GM23338 (cell line): ENCODE data around the gene CIB4.

Experiments used
- CREB1 ChIP-seq: fragments of 250-450 bp; sonication (Bioruptor Pico); IDR thresholded peaks from 2 replicates; pipeline ENCODE4 v1.5.0; 2020; ENCODE audit warnings: low read depth, mild to moderate bottlenecking, moderate library complexity
- EZH2 ChIP-seq: fragments of 200-600 bp; sonication (generic); IDR thresholded peaks from one replicate; pipeline ENCODE4 v1.8.0; 2017; ENCODE audit warnings: antibody characterized with exemption, mild to moderate bottlenecking, low read depth; ENCODE audit not compliant: unreplicated experiment
- EZH2phosphoT487 ChIP-seq: fragments of 200-600 bp; sonication (generic); IDR thresholded peaks from one replicate; pipeline ENCODE4 v1.8.1; 2018; ENCODE audit warnings: antibody characterized with exemption; ENCODE audit not compliant: unreplicated experiment
- JUNB ChIP-seq: IDR thresholded peaks from one replicate; pipeline ENCODE4 v1.6.1; 2016; ENCODE audit warnings: antibody characterized with exemption; ENCODE audit not compliant: unreplicated experiment
- POLR2AphosphoS5 ChIP-seq: IDR thresholded peaks from 2 replicates; pipeline ENCODE4 v1.6.1; 2016; ENCODE audit warnings: antibody characterized with exemption, low read depth
- STAT1 ChIP-seq: IDR thresholded peaks from one replicate; pipeline ENCODE4 v1.6.1; 2016; ENCODE audit warnings: antibody characterized with exemption; ENCODE audit not compliant: unreplicated experiment
- ZNF114 ChIP-seq: fragments of 250-450 bp; sonication (Bioruptor Pico); IDR thresholded peaks from 2 replicates; pipeline ENCODE4 v1.5.0; 2020; ENCODE audit warnings: mild to moderate bottlenecking, moderate library complexity
- ZNF331 ChIP-seq: fragments of 250-450 bp; sonication (Bioruptor Pico); IDR thresholded peaks from 2 replicates; pipeline ENCODE4 v1.5.0; 2020; ENCODE audit warnings: low read depth, mild to moderate bottlenecking, moderate library complexity
- TF ChIP-seq, protein P1 (sequence below), 2 experiments: fragments of 200-600 bp in 1 of 2; sonication (generic) in 1 of 2; conservative IDR thresholded peaks; 2 replicates each; pipeline versions ENCODE4 v1.5.1 to v1.6.1; 2016 to 2017; ENCODE audit warnings: antibody characterized with exemption in 2 of 2, low read depth in 2 of 2, mild to moderate bottlenecking in 2 of 2, moderate library complexity in 1 of 2
- TF ChIP-seq, protein P2 (sequence below): IDR thresholded peaks from 2 replicates; pipeline ENCODE4 v1.6.1; 2016; ENCODE audit warnings: antibody characterized with exemption
- TF ChIP-seq, protein P3 (sequence below): IDR thresholded peaks from one replicate; pipeline ENCODE4 v1.6.1; 2018; ENCODE audit warnings: antibody characterized with exemption; ENCODE audit not compliant: unreplicated experiment

DNA sequence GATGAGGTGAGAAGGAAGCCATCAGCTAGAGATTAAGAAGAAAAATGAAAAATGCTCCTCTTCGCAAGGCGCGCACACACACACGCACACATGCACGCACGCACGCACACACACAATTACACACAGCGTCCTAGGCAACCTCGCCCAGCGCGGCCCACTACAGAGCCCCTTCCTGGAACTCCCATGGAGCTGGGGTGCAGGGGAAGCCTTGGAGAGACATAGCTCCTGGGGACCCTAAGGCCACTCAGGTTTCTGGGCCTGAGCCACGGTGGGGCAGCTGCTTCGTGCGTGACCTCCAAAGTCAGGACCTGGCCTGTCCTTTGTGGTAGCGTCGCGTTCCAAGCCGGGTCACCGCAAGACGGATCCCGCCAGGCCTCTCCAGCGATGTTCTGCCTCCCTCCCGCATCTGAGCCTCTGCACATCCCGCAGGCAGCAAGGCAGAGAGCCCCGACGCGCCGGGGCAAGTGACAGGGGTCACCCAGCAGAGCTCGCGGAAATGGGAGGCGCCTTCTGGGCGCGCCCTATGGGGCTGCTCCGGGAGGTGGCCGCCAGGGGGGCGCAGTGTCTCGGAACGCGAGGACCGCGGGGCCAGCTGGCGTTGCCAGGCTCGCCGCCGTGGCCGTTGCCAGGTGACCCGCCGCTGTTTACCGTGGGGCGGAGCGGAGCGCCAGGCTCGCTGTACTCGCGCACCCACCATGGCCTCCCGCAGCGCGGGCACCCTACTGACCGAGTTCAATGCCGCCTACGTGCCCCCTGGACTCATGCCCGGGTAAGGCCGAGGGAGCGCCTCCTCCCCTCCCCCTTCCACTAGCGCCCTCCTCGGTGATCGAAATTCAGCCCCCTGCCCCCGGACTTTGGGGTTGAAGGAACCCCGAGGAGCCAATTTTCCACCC lies 79.0 kb downstream of the CIB4 start:
- TF ChIP-seq, protein P1, sequence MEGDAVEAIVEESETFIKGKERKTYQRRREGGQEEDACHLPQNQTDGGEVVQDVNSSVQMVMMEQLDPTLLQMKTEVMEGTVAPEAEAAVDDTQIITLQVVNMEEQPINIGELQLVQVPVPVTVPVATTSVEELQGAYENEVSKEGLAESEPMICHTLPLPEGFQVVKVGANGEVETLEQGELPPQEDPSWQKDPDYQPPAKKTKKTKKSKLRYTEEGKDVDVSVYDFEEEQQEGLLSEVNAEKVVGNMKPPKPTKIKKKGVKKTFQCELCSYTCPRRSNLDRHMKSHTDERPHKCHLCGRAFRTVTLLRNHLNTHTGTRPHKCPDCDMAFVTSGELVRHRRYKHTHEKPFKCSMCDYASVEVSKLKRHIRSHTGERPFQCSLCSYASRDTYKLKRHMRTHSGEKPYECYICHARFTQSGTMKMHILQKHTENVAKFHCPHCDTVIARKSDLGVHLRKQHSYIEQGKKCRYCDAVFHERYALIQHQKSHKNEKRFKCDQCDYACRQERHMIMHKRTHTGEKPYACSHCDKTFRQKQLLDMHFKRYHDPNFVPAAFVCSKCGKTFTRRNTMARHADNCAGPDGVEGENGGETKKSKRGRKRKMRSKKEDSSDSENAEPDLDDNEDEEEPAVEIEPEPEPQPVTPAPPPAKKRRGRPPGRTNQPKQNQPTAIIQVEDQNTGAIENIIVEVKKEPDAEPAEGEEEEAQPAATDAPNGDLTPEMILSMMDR (conservative IDR thresholded peaks at IDR 0.05; ENCODE audit: low read depth in 2 of 2), result peak in 1 of 2 experiments; percentile 36; a peak in 2 of 4 replicates
- TF ChIP-seq EZH2 (no peak), POLR2AphosphoS5 (no peak), ZNF331 (no peak), EZH2phosphoT487 (no peak), ZNF114 (no peak), CREB1 (CRISPR knock-in tag) (no peak), JUNB (no peak), STAT1 (no peak)
- TF ChIP-seq, protein P2, sequence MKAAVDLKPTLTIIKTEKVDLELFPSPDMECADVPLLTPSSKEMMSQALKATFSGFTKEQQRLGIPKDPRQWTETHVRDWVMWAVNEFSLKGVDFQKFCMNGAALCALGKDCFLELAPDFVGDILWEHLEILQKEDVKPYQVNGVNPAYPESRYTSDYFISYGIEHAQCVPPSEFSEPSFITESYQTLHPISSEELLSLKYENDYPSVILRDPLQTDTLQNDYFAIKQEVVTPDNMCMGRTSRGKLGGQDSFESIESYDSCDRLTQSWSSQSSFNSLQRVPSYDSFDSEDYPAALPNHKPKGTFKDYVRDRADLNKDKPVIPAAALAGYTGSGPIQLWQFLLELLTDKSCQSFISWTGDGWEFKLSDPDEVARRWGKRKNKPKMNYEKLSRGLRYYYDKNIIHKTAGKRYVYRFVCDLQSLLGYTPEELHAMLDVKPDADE, result no peak
- TF ChIP-seq, protein P3, sequence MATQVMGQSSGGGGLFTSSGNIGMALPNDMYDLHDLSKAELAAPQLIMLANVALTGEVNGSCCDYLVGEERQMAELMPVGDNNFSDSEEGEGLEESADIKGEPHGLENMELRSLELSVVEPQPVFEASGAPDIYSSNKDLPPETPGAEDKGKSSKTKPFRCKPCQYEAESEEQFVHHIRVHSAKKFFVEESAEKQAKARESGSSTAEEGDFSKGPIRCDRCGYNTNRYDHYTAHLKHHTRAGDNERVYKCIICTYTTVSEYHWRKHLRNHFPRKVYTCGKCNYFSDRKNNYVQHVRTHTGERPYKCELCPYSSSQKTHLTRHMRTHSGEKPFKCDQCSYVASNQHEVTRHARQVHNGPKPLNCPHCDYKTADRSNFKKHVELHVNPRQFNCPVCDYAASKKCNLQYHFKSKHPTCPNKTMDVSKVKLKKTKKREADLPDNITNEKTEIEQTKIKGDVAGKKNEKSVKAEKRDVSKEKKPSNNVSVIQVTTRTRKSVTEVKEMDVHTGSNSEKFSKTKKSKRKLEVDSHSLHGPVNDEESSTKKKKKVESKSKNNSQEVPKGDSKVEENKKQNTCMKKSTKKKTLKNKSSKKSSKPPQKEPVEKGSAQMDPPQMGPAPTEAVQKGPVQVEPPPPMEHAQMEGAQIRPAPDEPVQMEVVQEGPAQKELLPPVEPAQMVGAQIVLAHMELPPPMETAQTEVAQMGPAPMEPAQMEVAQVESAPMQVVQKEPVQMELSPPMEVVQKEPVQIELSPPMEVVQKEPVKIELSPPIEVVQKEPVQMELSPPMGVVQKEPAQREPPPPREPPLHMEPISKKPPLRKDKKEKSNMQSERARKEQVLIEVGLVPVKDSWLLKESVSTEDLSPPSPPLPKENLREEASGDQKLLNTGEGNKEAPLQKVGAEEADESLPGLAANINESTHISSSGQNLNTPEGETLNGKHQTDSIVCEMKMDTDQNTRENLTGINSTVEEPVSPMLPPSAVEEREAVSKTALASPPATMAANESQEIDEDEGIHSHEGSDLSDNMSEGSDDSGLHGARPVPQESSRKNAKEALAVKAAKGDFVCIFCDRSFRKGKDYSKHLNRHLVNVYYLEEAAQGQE, result no peak
